Measurements from ENCODE around the gene TBCK. TPM values are rescaled to one million over a fixed set of nuclear protein-coding genes. Genes with fewer than 3 reads are reported as not detected.
"Not testable (repeated sequence)": the region's sequence is repeated elsewhere in the genome, so short reads cannot be mapped to it uniquely, and the experiment has no call there.

Gene TBCK
- total RNA-seq, 2 experiments from 2014 or later = 19.4 to 21.6 TPM

- DNase-seq = no peak
- Mint-ChIP-seq H3K27ac (no peak overlapping the region), H3K36me3 (ENCODE audit: low read depth) (peaks cover 74% of the 10 kb centered on the region), H3K4me1 (ENCODE audit: low read depth) (peaks cover 42% of the 10 kb centered on the region), H3K27me3 (ENCODE audit: low read depth) (no peaks in the 10 kb centered on the region), H3K9me3 (peaks cover 12% of the 10 kb centered on the region), H3K4me3 (no peak overlapping the region)
- CTCF ChIA-PET = no interaction called here
- intact Hi-C loops (cut with micrococcal nuclease) = no loop called here
Measured at GRCh38 chr4:106339431-106339830, 23.4 kb upstream of the TBCK start.

DNA sequence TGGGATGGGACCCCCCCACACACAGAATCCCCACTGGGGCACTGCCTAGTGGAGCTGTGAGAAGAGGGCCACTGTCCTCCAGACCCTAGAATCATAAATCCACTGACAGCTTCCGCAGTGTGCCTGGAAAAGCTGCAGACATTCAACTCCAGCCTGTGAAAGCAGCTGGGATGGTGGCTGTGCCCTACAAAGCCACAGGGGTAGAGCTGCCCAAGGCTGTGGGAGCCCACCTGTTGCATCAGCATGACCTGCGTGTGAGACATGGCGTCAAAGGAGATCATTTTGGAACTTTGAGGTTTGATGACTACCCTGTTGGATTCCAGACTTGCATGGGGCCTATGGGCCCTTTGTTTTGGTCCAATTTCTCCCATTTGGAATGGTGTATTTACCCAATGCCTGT, 22.7 kb upstream of the TBCK start:
- H3K27ac Mint-ChIP-seq = no peak overlapping the region
- CTCF ChIA-PET = no interaction called here
- peaks cover 39% of the 10 kb centered on the region for H3K4me1 Mint-ChIP-seq (ENCODE audit: low read depth)
- intact Hi-C loops (cut with micrococcal nuclease) = no loop called here
- H3K9me3 Mint-ChIP-seq = peaks cover 12% of the 10 kb centered on the region
- H3K27me3 Mint-ChIP-seq (ENCODE audit: low read depth) = no peaks in the 10 kb centered on the region
- no peak for DNase-seq
- H3K36me3 Mint-ChIP-seq (ENCODE audit: low read depth) = peaks cover 76% of the 10 kb centered on the region
- H3K4me3 Mint-ChIP-seq = no peak overlapping the region

DNA sequence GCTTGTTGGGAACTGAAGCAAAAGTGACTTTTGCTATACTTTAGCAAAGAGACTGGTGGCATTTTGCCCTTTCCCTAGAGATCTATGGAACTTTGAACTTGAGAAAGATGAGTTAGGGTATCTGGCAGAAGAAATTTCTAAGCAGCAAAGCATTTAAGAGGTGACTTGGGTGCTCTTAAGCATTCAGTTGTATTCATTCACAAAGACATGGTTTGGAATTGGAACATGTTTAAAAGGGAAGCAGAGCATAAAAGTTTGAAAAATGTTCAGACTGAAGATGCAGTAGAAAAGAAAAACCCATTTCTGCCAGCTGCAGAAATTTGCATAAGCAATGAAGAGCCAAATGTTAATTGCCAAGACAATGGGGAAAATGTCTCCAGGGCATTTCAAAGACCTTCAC, 21.9 kb upstream of the TBCK start:
- H3K4me3 Mint-ChIP-seq = no peak overlapping the region
- intact Hi-C loops (cut with micrococcal nuclease) = no loop called here
- peaks cover 76% of the 10 kb centered on the region for H3K36me3 Mint-ChIP-seq (ENCODE audit: low read depth)
- CTCF ChIA-PET = no interaction called here
- peaks cover 39% of the 10 kb centered on the region for H3K4me1 Mint-ChIP-seq (ENCODE audit: low read depth)
- DNase-seq = no peak
- no peaks in the 10 kb centered on the region for H3K27me3 Mint-ChIP-seq (ENCODE audit: low read depth)
- peaks cover 12% of the 10 kb centered on the region for H3K9me3 Mint-ChIP-seq
- no peak overlapping the region for H3K27ac Mint-ChIP-seq

DNA sequence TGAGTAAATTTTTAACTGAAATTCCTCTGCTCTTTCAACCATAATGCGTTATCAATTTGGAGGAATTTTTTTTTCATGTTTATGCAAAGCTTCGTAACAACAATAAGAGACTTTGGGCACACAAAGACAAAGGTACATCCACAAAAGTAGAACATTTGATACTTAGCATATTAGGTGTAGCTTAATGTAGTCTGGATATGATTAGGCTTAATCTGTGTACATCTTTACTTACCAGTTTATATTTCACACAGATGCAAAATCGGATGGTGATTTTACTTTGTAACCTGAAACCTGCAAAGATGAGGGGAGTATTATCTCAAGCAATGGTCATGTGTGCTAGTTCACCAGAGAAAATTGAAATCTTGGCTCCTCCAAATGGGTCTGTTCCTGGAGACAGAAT, 20.6 kb upstream of the TBCK start:
- CTCF ChIA-PET = no interaction called here
- Mint-ChIP-seq H3K36me3 (ENCODE audit: low read depth) (peaks cover 72% of the 10 kb centered on the region), H3K4me3 (no peak overlapping the region), H3K27me3 (ENCODE audit: low read depth) (no peaks in the 10 kb centered on the region), H3K9me3 (peaks cover 12% of the 10 kb centered on the region), H3K27ac (no peak overlapping the region), H3K4me1 (ENCODE audit: low read depth) (peaks cover 32% of the 10 kb centered on the region)
- DNase-seq = no peak
- intact Hi-C loops (cut with micrococcal nuclease) = no loop called here

DNA sequence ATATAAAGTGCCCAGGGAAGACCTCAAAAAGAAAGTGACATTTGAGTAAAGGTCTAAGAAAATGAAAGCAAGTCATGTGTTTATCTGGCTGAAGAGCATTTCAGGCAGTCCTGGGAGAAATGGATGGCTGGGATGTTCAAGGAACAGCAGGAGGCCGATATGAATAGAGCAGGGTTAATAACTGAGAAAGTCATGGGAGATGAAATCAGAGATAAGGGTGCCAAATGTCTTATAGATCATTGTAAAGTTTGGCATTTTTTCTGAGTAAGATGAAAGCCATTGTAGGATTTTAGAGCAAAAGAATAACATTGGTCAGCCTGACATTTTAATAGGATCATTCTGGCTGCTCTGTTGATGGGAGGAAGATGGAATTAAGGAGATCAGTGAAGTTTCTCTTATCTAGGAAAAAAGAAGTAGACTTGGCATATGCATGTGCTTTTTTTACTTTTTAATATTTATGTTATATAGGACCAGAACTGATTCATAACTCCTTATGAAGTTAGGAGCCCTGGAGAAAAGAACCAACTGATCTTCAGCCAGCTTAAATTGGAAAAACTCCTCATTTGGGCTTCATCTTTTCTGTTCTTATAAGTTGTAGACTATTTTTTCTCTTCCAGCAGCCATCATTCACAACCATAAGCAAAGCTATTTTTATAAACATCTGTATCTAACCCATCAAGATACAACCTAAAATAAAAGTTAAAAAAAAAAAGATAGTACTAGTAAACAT, 18.9 kb upstream of the TBCK start:
- no peak overlapping the region for H3K4me3 Mint-ChIP-seq
- H3K4me1 Mint-ChIP-seq (ENCODE audit: low read depth) = peaks cover 15% of the 10 kb centered on the region
- DNase-seq = no peak
- H3K9me3 Mint-ChIP-seq = peaks cover 12% of the 10 kb centered on the region
- H3K27ac Mint-ChIP-seq = no peak overlapping the region
- intact Hi-C loops (cut with micrococcal nuclease) = no loop called here
- no peaks in the 10 kb centered on the region for H3K27me3 Mint-ChIP-seq (ENCODE audit: low read depth)
- peaks cover 65% of the 10 kb centered on the region for H3K36me3 Mint-ChIP-seq (ENCODE audit: low read depth)
- CTCF ChIA-PET = interaction anchor here (0.6 to 0.7 kb wide), 2 partner anchors 626 to 820 kb away, joined by 3 to 4 read pairs; partner anchors contain the start of genes GSTCD and INTS12

DNA sequence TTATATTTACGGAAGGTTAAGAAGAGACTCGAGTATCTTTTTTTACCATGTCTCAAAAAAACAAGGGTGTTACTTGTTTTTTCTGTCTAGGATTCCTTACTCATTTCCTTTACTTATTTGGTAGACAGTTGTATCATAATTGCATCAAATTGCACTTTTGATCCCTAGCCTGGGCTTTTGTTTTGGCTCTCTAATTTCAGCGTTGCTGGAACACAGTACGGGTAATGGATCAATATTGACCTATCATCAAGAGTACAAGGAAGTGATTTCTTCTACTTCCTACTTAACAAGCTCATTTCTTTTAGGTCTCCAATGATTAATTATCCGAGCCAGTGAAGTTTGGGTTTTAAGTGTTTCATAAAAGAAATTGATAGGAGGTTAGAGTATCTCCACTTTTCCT, 17.2 kb upstream of the TBCK start:
- intact Hi-C loops (cut with micrococcal nuclease) = no loop called here
- Mint-ChIP-seq H3K27ac (no peak overlapping the region), H3K9me3 (peaks cover 10% of the 10 kb centered on the region), H3K4me3 (no peak overlapping the region), H3K4me1 (ENCODE audit: low read depth) (peaks cover 7% of the 10 kb centered on the region), H3K36me3 (ENCODE audit: low read depth) (peaks cover 57% of the 10 kb centered on the region), H3K27me3 (ENCODE audit: low read depth) (no peaks in the 10 kb centered on the region)
- no peak for DNase-seq
- CTCF ChIA-PET = no interaction called here

DNA sequence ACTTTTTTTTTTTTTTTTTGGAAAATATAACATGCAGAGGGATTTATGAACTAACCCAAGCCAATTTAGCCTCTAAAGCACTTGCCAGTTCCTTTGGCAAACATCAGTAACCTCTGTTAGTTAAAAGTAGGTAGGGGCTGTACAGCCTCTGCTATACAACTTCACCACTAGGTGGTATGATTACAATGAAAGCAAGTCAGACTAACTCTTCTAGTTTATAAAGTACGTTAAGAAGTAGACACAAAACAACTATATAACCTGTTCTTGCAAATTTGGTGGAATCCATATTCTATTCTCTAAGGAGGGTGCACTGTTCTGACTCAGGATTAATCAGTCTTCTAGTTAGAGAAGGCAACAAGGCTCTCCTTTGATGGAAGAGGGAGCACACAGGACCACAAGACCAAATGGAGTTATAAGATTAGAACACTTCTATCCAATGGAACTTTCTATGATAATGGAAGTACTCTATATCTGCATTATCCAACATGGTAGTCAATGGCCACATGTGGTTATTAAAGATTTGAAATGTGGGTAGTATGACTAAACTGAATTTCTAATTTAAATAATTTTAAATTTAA, 13.1 kb upstream of the TBCK start:
- Mint-ChIP-seq H3K36me3 (ENCODE audit: low read depth) (peaks cover 39% of the 10 kb centered on the region), H3K27me3 (ENCODE audit: low read depth) (no peaks in the 10 kb centered on the region), H3K4me1 (ENCODE audit: low read depth) (peaks cover 7% of the 10 kb centered on the region), H3K27ac (no peak overlapping the region), H3K4me3 (no peak overlapping the region), H3K9me3 (no peaks in the 10 kb centered on the region)
- no peak for DNase-seq
- intact Hi-C loops (cut with micrococcal nuclease) = loop anchor here (1.0 kb wide), 2 partner anchors 173 to 569 kb away; no protein-coding TSS in a partner anchor
- CTCF ChIA-PET = interaction anchor here (0.7 kb wide), 3 partner anchors 9 to 847 kb away, joined by 3 read pairs; no protein-coding TSS in a partner anchor

GRCh38 chr4:106325800-106326199, 9.8 kb upstream of the TBCK start:
- no peaks in the 10 kb centered on the region for H3K9me3 Mint-ChIP-seq
- H3K4me1 Mint-ChIP-seq (ENCODE audit: low read depth) = peaks cover 26% of the 10 kb centered on the region
- H3K27me3 Mint-ChIP-seq (ENCODE audit: low read depth) = no peaks in the 10 kb centered on the region
- no peak overlapping the region for H3K4me3 Mint-ChIP-seq
- no peak overlapping the region for H3K27ac Mint-ChIP-seq
- intact Hi-C loops (cut with micrococcal nuclease) = loop anchor here (2.0 kb wide), 1 partner anchor 15 kb away; no protein-coding TSS in a partner anchor
- no peak for DNase-seq
- CTCF ChIA-PET = no interaction called here
- peaks cover 32% of the 10 kb centered on the region for H3K36me3 Mint-ChIP-seq (ENCODE audit: low read depth)

DNA sequence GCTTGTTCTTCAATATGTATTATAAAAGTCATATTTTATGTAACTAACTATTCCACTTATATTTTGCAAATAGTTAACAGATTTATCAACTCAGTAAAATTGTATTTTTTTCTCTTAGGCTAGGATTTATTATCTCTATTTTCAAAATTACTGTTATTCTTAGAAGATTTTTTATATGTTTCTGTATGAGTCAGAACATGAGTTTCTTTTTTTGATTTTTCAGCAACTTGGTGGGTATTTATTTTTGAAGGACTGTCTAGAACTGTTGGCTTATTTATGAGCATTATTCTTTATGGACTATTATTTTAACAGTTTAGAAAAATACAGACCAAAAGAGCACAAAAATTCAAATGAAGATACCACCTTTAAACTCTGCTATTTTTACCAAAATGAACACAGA, 7.1 kb upstream of the TBCK start:
- Mint-ChIP-seq H3K4me3 (no peak overlapping the region), H3K36me3 (ENCODE audit: low read depth) (peaks cover 34% of the 10 kb centered on the region), H3K9me3 (peaks cover 4% of the 10 kb centered on the region), H3K4me1 (ENCODE audit: low read depth) (peaks cover 37% of the 10 kb centered on the region), H3K27ac (no peak overlapping the region), H3K27me3 (ENCODE audit: low read depth) (no peaks in the 10 kb centered on the region)
- intact Hi-C loops (cut with micrococcal nuclease) = no loop called here
- DNase-seq = no peak
- CTCF ChIA-PET = no interaction called here

DNA sequence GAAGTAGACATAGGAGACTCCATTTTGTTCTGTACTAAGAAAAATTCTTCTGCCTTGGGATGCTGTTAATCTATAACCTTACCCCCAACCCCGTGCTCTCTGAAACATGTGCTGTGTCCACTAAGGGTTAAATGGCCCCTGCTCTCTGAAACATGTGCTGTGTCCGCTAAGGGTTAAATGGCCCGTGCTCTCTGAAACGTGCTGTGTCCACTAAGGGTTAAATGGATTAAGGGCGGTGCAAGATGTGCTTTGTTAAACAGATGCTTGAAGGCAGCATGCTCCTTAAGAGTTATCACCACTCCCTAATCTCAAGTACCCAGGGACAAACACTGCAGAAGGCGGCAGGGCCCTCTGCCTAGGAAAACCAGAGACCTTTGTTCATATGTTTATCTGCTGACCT, 5.8 kb upstream of the TBCK start:
- H3K27me3 Mint-ChIP-seq (ENCODE audit: low read depth); H3K9me3 Mint-ChIP-seq; CTCF ChIA-PET; H3K27ac Mint-ChIP-seq; intact Hi-C loops (cut with micrococcal nuclease); DNase-seq; H3K4me3 Mint-ChIP-seq: not testable (repeated sequence)
- peaks cover 26% of the 10 kb centered on the region for H3K36me3 Mint-ChIP-seq (ENCODE audit: low read depth)
- peaks cover 35% of the 10 kb centered on the region for H3K4me1 Mint-ChIP-seq (ENCODE audit: low read depth)

GRCh38 chr4:106321168-106321567, 5.2 kb upstream of the TBCK start:
- peaks cover 23% of the 10 kb centered on the region for H3K36me3 Mint-ChIP-seq (ENCODE audit: low read depth)
- intact Hi-C loops (cut with micrococcal nuclease); H3K27ac Mint-ChIP-seq; CTCF ChIA-PET; H3K4me3 Mint-ChIP-seq; DNase-seq; H3K9me3 Mint-ChIP-seq; H3K27me3 Mint-ChIP-seq (ENCODE audit: low read depth): not testable (repeated sequence)
- peaks cover 35% of the 10 kb centered on the region for H3K4me1 Mint-ChIP-seq (ENCODE audit: low read depth)

DNA sequence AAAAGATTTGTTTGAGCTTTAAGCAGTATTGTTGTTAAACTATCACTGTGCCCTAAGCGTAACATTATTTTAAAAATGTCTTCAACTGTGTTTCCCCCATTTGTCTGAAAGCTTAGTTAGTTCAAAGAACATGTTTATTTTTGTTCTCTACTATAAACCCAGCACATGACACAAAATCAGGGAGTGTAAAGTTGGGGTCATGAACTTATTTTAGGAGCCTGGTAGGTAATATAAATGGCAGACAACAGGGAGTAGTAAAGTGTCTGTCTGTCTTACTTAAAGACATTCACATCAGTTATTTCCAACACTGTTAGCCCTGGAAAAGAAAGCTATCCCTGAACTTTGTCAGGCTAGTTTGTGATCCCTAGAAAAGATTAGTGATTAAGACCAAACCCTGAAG, 4.2 kb upstream of the TBCK start:
- peaks cover 23% of the 10 kb centered on the region for H3K36me3 Mint-ChIP-seq (ENCODE audit: low read depth)
- no peak for DNase-seq
- CTCF ChIA-PET = interaction anchor here (1.0 kb wide), 1 partner anchor 8 kb away, joined by 3 read pairs; no protein-coding TSS in a partner anchor
- peaks cover 35% of the 10 kb centered on the region for H3K4me1 Mint-ChIP-seq (ENCODE audit: low read depth)
- H3K4me3 Mint-ChIP-seq = no peak overlapping the region
- H3K27ac Mint-ChIP-seq = no peak overlapping the region
- H3K9me3 Mint-ChIP-seq = peaks cover 4% of the 10 kb centered on the region
- intact Hi-C loops (cut with micrococcal nuclease) = no loop called here
- no peaks in the 10 kb centered on the region for H3K27me3 Mint-ChIP-seq (ENCODE audit: low read depth)

DNA sequence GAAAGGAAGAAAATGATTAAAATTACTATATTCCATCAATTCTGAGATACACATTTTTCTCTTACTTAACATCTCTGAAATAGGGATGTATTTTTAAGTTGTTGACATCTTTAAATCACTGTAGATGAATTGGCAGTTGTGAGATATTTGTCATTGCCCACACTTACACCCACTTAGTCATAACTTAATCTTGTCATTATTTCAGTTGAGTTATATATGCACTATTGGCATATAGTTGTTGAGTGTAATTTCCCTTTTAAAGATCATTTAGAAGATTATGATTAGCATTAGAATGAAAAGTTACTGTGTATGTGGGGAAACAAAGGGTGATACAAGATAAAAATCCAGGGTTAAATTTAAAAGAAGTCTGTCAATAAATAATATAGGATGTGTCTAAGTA, 2.5 kb upstream of the TBCK start:
- no peak overlapping the region for H3K27ac Mint-ChIP-seq
- CTCF ChIA-PET = no interaction called here
- H3K27me3 Mint-ChIP-seq (ENCODE audit: low read depth) = no peaks in the 10 kb centered on the region
- intact Hi-C loops (cut with micrococcal nuclease) = loop anchor here (5.0 to 10.0 kb wide), 2 partner anchors 1171 to 1666 kb away; partner anchors contain the start of genes HADH and TET2
- H3K4me1 Mint-ChIP-seq (ENCODE audit: low read depth) = peaks cover 46% of the 10 kb centered on the region
- H3K4me3 Mint-ChIP-seq = no peak overlapping the region
- H3K36me3 Mint-ChIP-seq (ENCODE audit: low read depth) = peaks cover 23% of the 10 kb centered on the region
- peaks cover 4% of the 10 kb centered on the region for H3K9me3 Mint-ChIP-seq
- DNase-seq = no peak

Measured in activated naive CD4-positive, alpha-beta T cell treated with anti-CD3 and anti-CD28 coated beads for 36 hours (primary cell).